ENCODE data around the gene KLF16. TPM values are rescaled to one million over a fixed set of nuclear protein-coding genes. Genes with fewer than 3 reads are reported as not detected.

Gene KLF16
- total and polyA plus RNA-seq, 10 of the 15 experiments (the other 5 are each of a cell fraction or from before 2014, with no cell fraction given) = 0.03 to 41.2 (median 2.6) TPM

- WGBS (ENCODE audit: insufficient coverage, insufficient replicate concordance, low lambda C conversion rate, missing lambda C conversion rate) = 2% methylated on average over 57 of the region's 60 CpGs
- peaks cover 0 to 6% of the 10 kb centered on the region in 2 experiments; a peak in 3 of 4 replicates for H3K36me3 ChIP-seq (ENCODE audit: control insufficient read depth in 2 of 2, insufficient read depth in 2 of 2, low read length in 1 of 2)
- no peaks in the 10 kb centered on the region for H3K27me3 ChIP-seq (replicated peaks in 1 of 2; ENCODE audit: control insufficient read depth in 2 of 2, insufficient read depth in 2 of 2, low read length in 1 of 2)
- POLR2A ChIA-PET = interaction anchor here (0.7 kb wide), 1 partner anchor 8 kb away, joined by 3 read pairs; no protein-coding TSS in a partner anchor
- H3K4me1 ChIP-seq (ENCODE audit: control insufficient read depth, insufficient read depth, low read length) = peaks cover 29% of the 10 kb centered on the region
- peak within 1 kb of the TSS; percentile 98 for H2AFZ ChIP-seq (ENCODE audit: control insufficient read depth, low read depth, low read length)
- H3K9ac ChIP-seq (ENCODE audit: control insufficient read depth, insufficient read depth, low read length) = peak within 1 kb of the TSS; percentile 98
- no peaks in the 10 kb centered on the region for H3K9me3 ChIP-seq (replicated peaks; ENCODE audit: control insufficient read depth, insufficient read depth, low read length)
- FAIRE-seq (peak; percentile 68), ATAC-seq (peak; percentile 81), DNase-seq (ENCODE audit: low read depth, low spot score) (peak; percentile 72)
- no TSS peak for BruUV-seq (replicated peaks)
- CTCF ChIA-PET = interaction anchor here (0.6 to 1.7 kb wide), 11 partner anchors 9 to 776 kb away, joined by 3 to 11 read pairs (median 4); no protein-coding TSS in a partner anchor
- H3K4me3 ChIP-seq = peak within 1 kb of the TSS; percentile 89
- peak within 1 kb of the TSS; percentile 100 for H3K27ac ChIP-seq (ENCODE audit: control insufficient read depth, insufficient read depth)
- in situ Hi-C loops (cut with MboI) (no loop called here), intact Hi-C loops (cut with micrococcal nuclease; ENCODE audit: unreplicated experiment) (no loop called here)
- peaks cover 3% of the 10 kb centered on the region; the same call in 1 of the 2 replicates for H4K20me1 ChIP-seq (ENCODE audit: control insufficient read depth, insufficient read depth)
- RAD21 ChIA-PET (ENCODE audit: unreplicated experiment) = interaction anchor here (1.0 to 1.4 kb wide), 2 partner anchors 49 to 302 kb away, joined by 3 read pairs; no protein-coding TSS in a partner anchor
- SMC1A ChIA-PET (ENCODE audit: uncharacterized antibody, unreplicated experiment) = no interaction called here
- H3K4me2 ChIP-seq (ENCODE audit: control insufficient read depth, insufficient read depth) = peak within 1 kb of the TSS; percentile 97
- peaks cover 56% of the 10 kb centered on the region for H3K79me2 ChIP-seq (ENCODE audit: control insufficient read depth, insufficient read depth, low read length)
- TF ChIP-seq CBX5 (IDR thresholded peaks at IDR 0.05; ENCODE audit: low read depth) (no peak), ASH2L (IDR thresholded peaks at IDR 0.05; ENCODE audit: borderline replicate concordance, low read depth) (0 out of 2 replicates have a peak, but pooled peaks have one; percentile 96), ZNF217 (IDR thresholded peaks at IDR 0.05) (peak; percentile 84), IKZF1 (conservative IDR thresholded peaks at IDR 0.05) (peak; percentile 98), ZNF687 (IDR thresholded peaks at IDR 0.05) (0 out of 2 replicates have a peak, but pooled peaks have one; percentile 49), ATF2 (IDR thresholded peaks at IDR 0.05; ENCODE audit: low read length) (no peak), HCFC1 (IDR thresholded peaks at IDR 0.05; ENCODE audit: low read length) (peak; percentile 78)
- TF ChIP-seq, protein P1, sequence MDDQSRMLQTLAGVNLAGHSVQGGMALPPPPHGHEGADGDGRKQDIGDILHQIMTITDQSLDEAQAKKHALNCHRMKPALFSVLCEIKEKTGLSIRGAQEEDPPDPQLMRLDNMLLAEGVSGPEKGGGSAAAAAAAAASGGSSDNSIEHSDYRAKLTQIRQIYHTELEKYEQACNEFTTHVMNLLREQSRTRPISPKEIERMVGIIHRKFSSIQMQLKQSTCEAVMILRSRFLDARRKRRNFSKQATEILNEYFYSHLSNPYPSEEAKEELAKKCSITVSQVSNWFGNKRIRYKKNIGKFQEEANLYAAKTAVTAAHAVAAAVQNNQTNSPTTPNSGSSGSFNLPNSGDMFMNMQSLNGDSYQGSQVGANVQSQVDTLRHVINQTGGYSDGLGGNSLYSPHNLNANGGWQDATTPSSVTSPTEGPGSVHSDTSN (IDR thresholded peaks at IDR 0.05; ENCODE audit: insufficient replicate concordance, low read depth, low read length) = no peak
- TF ChIP-seq, protein P2, sequence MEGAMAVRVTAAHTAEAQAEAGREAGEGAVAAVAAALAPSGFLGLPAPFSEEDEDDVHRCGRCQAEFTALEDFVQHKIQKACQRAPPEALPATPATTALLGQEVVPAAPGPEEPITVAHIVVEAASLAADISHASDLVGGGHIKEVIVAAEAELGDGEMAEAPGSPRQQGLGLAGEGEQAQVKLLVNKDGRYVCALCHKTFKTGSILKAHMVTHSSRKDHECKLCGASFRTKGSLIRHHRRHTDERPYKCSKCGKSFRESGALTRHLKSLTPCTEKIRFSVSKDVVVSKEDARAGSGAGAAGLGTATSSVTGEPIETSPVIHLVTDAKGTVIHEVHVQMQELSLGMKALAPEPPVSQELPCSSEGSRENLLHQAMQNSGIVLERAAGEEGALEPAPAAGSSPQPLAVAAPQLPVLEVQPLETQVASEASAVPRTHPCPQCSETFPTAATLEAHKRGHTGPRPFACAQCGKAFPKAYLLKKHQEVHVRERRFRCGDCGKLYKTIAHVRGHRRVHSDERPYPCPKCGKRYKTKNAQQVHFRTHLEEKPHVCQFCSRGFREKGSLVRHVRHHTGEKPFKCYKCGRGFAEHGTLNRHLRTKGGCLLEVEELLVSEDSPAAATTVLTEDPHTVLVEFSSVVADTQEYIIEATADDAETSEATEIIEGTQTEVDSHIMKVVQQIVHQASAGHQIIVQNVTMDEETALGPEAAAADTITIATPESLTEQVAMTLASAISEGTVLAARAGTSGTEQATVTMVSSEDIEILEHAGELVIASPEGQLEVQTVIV (IDR thresholded peaks at IDR 0.05; ENCODE audit: borderline replicate concordance, partially characterized antibody) = peak; percentile 18
- TF ChIP-seq, protein P3, sequence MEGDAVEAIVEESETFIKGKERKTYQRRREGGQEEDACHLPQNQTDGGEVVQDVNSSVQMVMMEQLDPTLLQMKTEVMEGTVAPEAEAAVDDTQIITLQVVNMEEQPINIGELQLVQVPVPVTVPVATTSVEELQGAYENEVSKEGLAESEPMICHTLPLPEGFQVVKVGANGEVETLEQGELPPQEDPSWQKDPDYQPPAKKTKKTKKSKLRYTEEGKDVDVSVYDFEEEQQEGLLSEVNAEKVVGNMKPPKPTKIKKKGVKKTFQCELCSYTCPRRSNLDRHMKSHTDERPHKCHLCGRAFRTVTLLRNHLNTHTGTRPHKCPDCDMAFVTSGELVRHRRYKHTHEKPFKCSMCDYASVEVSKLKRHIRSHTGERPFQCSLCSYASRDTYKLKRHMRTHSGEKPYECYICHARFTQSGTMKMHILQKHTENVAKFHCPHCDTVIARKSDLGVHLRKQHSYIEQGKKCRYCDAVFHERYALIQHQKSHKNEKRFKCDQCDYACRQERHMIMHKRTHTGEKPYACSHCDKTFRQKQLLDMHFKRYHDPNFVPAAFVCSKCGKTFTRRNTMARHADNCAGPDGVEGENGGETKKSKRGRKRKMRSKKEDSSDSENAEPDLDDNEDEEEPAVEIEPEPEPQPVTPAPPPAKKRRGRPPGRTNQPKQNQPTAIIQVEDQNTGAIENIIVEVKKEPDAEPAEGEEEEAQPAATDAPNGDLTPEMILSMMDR (IDR thresholded peaks at IDR 0.05 in 2 of 3, conservative IDR thresholded peaks at IDR 0.05 in 1 of 3; ENCODE audit: control insufficient read depth in 2 of 3, extremely low read depth in 1 of 3, insufficient read depth in 1 of 3, low read depth in 3 of 3, low read length in 3 of 3) = peak; percentile 82 to 94 (median 84)
Observed at GRCh38 chr19:1848399-1849131, 14.8 kb downstream of the KLF16 start, which contains the start of gene REXO1. Gene REXO1 (minus strand): TSS chr19:1848483. CDS start chr19:1848358, 125 bp downstream.
